T-helper 1 cell (primary cell): ENCODE data around the gene ANKRD65.
"Not testable (repeated sequence)": the region's sequence is repeated elsewhere in the genome, so short reads cannot be mapped to it uniquely, and the experiment has no call there.

ENCODE experiments used
- DNase-seq, 5 donors: peaks; one replicate each; pipeline ENCODE4 v3.0.0-alpha.2; 2012 to 2020

Gene ANKRD65

DNA sequence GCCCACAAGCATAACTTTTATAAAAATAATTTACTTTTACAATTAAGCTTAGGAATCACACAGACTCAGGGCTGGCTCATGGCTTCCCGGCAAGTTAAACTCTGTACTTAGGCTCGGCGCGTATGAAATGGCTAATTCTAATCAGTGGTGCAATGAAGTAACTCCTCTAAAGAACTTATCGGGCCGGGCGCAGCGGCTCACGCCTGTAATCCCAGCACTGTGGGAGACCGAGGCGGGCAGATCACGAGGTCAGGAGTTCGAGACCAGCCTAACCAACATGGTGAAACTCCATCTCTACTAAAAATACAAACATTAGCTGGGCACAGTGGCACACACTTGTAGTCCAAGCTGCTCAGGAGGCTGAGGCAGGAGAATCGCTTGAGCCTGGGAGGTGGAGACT, 51.0 kb downstream of the ANKRD65 start:
- DNase-seq = not testable (repeated sequence)
